NCI-H2196 treated with DMSO at 0.1 percent for 48 hours (cell line): ENCODE results near the gene SFT2D1.

Experiments used
- DNase-seq: peaks from one replicate; lab custom pipeline; 2025; ENCODE audit not compliant: unreplicated experiment; lab: John Stamatoyannopoulos, UW

Gene SFT2D1

DNA sequence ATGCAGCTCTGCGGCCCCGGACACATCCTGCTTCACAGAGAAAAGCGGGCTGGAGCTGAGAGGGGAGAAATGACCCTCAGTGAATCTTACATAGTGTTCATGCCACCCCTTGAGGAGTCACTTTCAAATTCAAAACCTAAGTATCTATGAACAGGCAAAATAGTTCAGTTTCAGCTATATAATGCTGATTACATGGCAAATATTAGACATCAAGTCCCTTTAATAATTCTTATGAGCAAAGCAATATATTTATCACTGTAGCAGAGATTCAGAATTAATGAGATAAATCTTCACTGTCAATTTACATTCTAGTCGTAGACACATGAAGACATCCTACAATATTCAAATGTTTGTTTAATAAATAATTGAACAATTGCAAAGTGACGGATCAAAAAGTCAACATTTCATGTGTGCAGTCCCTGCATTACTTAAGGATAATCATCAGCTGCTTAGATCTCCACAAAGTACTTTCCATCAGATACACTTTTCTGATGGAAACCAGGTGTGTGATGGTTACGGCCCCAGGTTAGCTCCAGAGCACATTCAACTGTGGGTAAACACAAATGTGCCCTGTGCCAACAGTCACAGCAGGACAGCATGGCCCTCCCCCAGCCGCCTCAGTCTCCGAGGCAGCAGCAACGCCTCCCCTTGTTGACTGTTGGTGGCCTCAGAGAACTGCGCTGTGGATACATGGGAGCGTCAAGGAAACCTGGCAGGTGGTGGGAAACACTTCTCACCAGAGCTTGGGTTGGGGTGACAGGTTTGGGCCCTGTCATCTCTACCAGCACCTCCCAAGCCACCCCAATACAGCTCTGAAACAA lies 33.4 kb downstream of the SFT2D1 start:
- DNase-seq, result no peak

DNA sequence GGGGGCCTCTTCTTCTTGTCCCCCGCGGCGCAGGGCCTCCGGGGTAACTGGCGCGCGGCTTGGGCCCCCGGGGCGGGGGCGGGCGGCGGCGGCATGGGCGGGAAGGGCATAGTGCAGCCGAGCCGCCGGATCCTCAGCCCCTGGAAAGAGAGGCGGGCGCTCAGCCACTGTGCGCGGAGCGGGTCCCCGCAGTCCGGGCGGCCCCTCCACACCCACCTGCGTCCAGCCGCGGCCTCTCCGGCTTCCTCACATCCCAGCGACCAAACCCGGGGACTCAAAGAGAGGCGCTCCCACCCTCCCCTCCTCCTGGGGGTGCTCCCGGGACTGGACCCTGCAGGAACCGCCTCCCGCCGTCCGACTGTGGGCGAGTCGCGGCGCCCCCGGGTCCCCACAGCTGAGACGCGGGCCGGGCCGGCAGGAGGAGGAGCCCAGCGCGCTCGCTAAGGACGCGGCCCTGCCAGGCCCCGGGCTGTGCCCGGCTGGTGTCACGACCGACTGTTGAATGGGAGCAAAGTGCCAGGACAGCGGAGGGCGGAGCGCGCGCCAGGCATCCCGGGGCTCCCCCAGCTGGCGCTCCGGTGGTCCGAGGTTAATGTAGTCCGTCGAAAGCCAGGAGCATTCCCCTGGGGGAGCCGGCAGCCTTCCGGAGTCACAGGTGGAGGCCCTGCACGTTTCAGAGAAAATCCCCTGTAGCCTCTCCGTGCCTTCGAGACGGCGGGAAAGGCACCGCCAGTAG lies 34.1 kb downstream of the SFT2D1 start, which contains the start of gene PRR18:
Gene PRR18 (minus strand): TSS at position 360 of the 736 bp plus-strand sequence. CDS start 250 bp downstream, at position 110.
- no peak for DNase-seq

GRCh38 chr6:166307082-166308032 lies 35.0 kb downstream of the SFT2D1 start:
- no peak for DNase-seq

DNA sequence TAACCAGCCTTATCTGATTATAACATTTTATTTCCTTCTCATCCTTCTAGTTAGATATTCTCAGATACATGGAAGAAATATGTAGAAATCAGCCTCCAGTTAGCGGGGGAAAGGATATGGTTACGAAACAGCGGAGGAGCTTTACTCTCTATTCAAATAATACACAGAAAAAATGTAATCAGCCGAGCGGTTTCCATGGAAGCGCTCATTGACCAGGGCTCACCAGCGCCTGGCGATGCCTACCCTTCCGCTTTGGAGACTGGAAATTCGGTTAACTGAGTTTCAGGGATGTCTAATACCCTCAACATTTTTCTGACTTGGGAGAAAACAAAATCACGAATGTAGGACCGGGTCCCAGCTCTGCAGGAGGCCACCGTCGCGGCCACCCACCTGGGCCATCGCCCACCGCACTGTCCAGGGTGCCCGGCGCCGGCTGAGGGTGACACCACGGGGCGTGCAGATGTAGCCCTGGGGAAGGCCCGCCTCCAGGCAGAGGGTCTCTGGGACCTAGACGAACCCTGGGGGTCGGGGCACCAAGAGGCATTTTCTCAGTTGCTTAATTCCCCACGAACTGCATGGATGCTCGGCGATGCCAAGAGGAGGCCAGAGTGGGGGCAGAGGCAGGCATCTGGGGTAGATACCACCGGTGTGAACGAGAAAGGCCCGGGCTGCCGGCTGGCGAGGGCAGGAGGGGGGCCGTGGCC lies 35.8 kb downstream of the SFT2D1 start:
- DNase-seq, result no peak

DNA sequence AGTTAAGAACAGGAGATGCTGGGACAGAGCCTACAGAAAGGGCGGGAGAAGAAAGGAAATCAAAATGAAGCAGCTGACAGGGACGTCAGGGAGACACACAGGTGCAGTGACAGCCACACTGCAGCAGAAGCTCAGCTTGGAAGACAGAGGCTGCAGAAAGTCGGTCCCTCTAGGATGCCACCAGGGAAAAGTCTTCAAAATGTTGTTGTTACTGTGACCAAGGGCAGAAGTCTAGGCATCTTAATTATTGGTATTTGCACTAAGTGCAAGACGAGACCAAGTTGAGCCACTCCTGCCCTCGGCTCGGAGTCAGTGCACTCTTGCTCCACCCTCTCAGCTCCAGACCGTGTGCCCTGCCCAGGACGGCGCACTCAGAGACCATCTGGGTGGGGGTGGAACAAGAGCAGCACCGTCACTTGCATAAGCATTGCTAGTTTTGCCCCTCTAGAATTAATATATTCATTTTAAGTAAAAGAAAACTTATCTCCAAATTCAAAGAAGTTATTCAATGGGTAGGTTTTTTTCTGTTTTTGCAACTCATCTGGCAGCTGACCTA lies 36.7 kb downstream of the SFT2D1 start:
- DNase-seq, result no peak

GRCh38 chr6:166304106-166304505 lies 38.2 kb downstream of the SFT2D1 start:
- DNase-seq, result no peak

DNA sequence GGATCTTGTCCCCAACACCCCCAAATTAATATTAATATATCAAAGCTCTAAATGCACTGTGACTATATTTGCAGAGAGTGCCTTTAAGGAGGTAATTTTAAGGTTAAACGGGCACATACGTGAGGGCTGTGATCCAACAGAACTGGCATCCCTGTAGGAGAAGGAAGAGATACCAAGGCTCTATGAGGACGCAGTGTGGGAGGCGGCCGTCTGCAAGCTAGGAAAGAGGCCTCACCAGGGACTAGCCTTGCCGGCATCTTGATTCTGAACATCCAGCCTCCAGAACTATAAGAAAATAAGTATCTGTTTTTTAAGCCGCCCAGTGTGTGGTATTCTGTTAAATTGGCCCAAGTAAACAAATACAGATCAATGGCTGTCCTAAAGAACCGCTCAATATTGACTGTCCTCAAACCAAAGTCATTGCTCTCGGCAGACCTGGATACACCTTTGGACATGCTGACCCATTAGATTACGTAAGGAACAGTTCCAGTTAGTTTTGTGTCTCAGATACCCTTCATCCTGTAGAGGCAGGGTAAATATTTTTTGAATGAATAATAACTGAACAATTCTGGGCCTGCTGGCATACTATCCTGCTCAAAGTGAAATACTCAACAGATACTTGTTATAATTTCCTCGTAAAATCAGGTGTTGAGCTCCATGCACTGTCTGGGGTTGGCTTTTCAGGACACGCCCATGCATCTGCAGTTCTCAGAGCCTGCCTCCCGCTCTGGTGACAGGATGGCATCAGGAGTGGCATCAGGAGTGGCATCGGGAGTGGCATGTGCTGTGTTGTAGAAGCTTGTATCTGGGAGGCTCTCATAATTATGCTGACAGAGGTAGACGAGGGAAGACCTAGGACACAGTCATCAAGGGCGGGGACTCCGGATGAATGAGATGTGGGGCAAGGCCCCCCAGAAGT lies 40.5 kb downstream of the SFT2D1 start:
- no peak for DNase-seq

DNA sequence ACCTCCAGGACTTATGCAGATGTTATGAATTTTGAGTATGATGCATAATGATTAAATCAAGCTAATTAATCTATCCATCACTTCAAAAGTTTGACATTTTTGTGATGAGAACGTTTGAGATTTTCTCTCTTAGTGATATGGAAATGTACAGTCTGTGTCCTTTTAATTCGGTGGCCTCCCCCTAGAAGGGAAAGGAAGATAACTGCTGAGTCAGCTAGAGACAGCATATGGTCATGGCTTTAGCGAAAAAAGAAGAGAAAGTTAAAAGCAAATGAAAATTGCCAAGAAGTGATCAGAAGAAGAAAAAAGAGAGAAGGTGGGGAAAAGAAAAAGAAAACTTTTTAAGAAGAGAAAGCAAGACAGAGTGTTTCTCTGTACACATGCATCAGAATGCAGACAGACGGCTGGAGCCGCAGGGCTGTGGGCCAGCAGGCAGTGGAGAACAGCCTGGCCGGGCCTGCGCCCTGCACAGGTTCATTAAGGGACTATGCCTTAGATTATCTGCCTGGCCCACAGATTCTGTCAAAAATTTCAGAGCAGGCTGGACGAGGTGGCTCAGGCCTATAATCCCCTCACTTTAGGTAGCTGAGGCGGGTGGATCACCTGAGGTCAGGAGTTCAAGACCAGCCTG lies 41.9 kb downstream of the SFT2D1 start:
- DNase-seq, result no peak

DNA sequence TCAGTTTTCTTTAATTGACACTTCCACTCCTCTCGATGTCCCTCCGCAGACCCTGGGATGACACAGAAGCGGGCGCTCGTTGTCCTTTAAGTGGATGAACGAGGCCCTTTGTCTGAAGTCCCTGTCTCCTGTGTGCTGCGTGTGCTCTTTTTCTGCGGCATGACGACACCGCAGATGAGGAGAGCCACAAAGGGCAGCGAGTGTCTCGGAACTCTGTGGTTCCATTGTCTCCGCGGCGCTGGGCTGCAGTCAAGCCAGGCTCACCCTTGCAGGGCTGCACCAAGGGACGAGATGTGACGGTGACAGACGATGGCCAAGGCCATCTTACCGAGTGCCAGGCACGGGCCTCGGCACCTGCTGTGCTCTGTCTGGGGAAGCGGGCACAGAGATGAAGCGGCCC lies 44.7 kb downstream of the SFT2D1 start:
- no peak for DNase-seq

DNA sequence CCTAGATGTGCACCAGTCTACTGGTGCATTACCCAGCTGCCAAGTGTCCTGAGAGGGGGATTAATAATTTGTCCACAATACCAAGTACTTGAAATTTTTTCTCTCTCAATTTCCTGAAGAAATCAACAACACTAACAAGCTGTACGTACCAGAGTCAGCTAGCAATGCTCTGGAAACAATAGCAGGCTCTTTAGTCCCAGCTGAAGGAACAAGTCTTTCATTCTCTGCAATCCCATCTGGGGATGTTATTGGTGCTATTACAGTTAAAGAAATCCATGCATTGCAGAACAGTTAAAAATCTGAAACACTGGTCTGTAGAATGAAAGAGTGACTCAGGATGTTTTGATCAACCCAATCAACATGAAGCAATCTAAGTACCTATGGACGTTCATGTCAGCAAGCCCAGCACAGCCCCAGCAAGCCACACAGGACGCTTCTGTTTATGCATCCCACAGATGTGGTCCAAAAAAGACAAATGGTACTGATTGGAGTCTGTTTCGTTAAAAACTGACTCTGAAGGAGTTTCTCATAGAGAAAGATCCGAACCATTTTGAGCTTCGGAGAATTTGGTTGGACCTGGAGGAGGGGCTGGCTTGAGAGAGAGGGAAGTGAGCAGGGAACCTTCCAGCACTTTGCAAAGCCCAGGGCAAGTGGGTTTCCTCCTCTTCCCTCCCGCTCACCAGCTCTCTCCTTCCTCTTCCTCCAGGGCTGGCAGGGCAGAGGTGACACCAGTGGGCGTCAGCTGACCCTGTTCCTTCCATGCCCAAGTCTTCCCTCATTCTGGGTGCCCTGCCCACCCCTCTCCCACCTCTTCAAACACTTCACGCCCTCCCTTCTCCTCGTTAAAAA lies 46.1 kb downstream of the SFT2D1 start:
- no peak for DNase-seq

- no peak for DNase-seq
Observed at GRCh38 chr6:166293731-166294584, 48.4 kb downstream of the SFT2D1 start.

GRCh38 chr6:166289207-166290060 lies 52.9 kb downstream of the SFT2D1 start:
- DNase-seq, result no peak

GRCh38 chr6:166286839-166287271 lies 55.5 kb downstream of the SFT2D1 start:
- DNase-seq, result no peak

- DNase-seq, result no peak
Observed at GRCh38 chr6:166285233-166285632, 57.1 kb downstream of the SFT2D1 start.

DNA sequence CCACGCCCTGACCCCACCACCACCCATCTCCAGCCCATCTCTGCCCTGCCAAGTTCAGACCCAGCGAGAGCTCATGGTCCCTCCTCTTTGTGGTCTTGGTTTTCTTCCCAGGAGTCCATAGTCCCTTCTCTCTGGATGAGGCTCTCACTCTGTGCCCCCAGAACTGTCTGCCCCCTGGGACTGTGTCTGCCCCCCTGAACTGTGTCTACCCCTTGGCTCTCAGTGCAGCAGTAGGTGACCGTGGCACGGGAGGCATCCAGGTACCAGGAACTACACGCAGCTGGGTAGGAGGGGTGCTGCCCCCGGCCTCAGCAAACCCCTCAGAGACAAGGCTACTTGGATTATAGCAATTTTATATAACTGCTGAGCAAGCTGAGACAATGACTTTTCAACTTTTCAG lies 57.7 kb downstream of the SFT2D1 start:
- no peak for DNase-seq
